Erythroblast (primary cell): ENCODE data around the gene SYS1.

Experiments used
- GATA1 ChIP-seq: IDR thresholded peaks from 2 replicates; pipeline ENCODE4 v1.6.1; 2011; ENCODE audit warnings: low read depth, mild to moderate bottlenecking, control low read depth, low read length, moderate library complexity
- POLR2A ChIP-seq: IDR thresholded peaks from 2 replicates; pipeline ENCODE4 v1.6.1; 2011; ENCODE audit warnings: mild to moderate bottlenecking, low read length

DNA sequence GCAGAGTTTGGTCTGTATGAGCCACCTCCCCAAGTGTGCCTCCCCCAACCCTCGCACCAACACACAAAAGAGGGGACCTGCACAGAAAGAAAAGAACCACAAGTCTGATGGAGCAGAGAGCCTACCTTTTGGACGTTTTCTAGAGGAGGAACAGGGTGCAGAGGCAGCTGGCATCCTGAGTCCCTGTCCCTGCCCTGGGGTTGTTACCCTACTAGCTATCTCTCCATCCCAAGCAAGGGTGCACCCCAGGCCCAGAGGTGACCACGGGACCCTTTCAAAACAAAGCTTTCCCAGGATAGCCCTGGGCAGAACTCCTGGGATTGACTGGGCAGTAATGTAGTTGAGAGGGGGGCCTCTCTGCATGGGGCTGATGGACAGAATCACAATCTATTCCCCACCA, 45.1 kb upstream of the SYS1 start:
- no peak for TF ChIP-seq POLR2A
- no peak for TF ChIP-seq GATA1
